ENCODE results near the gene WDR37.

The WDR37 gene

GRCh38 chr10:1127629-1128028, 71.4 kb downstream of the WDR37 start:
- DNase-seq (ENCODE audit: low read depth) = no peak

- DNase-seq (ENCODE audit: low read depth) = no peak
Observed at GRCh38 chr10:1128115-1128514, 71.9 kb downstream of the WDR37 start.

- DNase-seq (ENCODE audit: low read depth) = no peak
Observed at GRCh38 chr10:1128649-1129048, 72.5 kb downstream of the WDR37 start.

- no peak for DNase-seq (ENCODE audit: low read depth)
Observed at GRCh38 chr10:1130226-1130625, 74.0 kb downstream of the WDR37 start.

GRCh38 chr10:1130995-1131790, 75.0 kb downstream of the WDR37 start:
- no peak for DNase-seq (ENCODE audit: low read depth)

GRCh38 chr10:1132584-1132983, 76.4 kb downstream of the WDR37 start:
- no peak for DNase-seq (ENCODE audit: low read depth)

GRCh38 chr10:1133495-1134045, 77.4 kb downstream of the WDR37 start:
- DNase-seq (ENCODE audit: low read depth) = no peak

GRCh38 chr10:1134156-1134555, 78.0 kb downstream of the WDR37 start:
- DNase-seq (ENCODE audit: low read depth) = no peak

GRCh38 chr10:1136268-1136667, 80.1 kb downstream of the WDR37 start:
- no peak for DNase-seq (ENCODE audit: low read depth)

- DNase-seq (ENCODE audit: low read depth) = no peak
Observed at GRCh38 chr10:1137499-1138163, 81.4 kb downstream of the WDR37 start.

- DNase-seq (ENCODE audit: low read depth) = no peak
Observed at GRCh38 chr10:1138529-1138928, 82.3 kb downstream of the WDR37 start.

- DNase-seq (ENCODE audit: low read depth) = no peak
Observed at GRCh38 chr10:1141261-1141660, 85.1 kb downstream of the WDR37 start.

GRCh38 chr10:1141701-1142100, 85.5 kb downstream of the WDR37 start:
- no peak for DNase-seq (ENCODE audit: low read depth)

GRCh38 chr10:1142596-1142995, 86.4 kb downstream of the WDR37 start:
- no peak for DNase-seq (ENCODE audit: low read depth)

- no peak for DNase-seq (ENCODE audit: low read depth)
Observed at GRCh38 chr10:1147810-1148209, 91.6 kb downstream of the WDR37 start.

GRCh38 chr10:1148855-1149605, 92.8 kb downstream of the WDR37 start:
- no peak for DNase-seq (ENCODE audit: low read depth)

- DNase-seq (ENCODE audit: low read depth) = peak; percentile 46
Observed at GRCh38 chr10:1149793-1150637, 93.8 kb downstream of the WDR37 start.

GRCh38 chr10:1150638-1150955, 94.4 kb downstream of the WDR37 start:
- DNase-seq (ENCODE audit: low read depth) = no peak

- DNase-seq (ENCODE audit: low read depth) = no peak
Observed at GRCh38 chr10:1151076-1152033, 95.2 kb downstream of the WDR37 start.

GRCh38 chr10:1152386-1153250, 96.4 kb downstream of the WDR37 start:
- DNase-seq (ENCODE audit: low read depth) = no peak
